Psoas muscle (tissue), 8 donors: ENCODE data around the gene KRTAP10-12. TPM values are rescaled to one million over a fixed set of nuclear protein-coding genes. Genes with fewer than 3 reads are reported as not detected.

Experiments used
- ATAC-seq, 4 donors: fragments of 200-7000 bp; cut with Tn5 transposase; one replicate each; pipeline ENCODE4 v1.9.1; 2020; ENCODE audit warnings: moderate library complexity in 3 of 4, mild to moderate bottlenecking in 2 of 4
- DNase-seq, 2 donors: peaks; one replicate each; pipeline ENCODE4 v3.0.0-alpha.2; 2020
- H3K27ac ChIP-seq: fragments of 200-600 bp; one replicate; pipeline ENCODE4 v1.8.0; 2022
- H3K27me3 ChIP-seq, 3 donors: fragments of 200-600 bp in 1 of 3; one replicate each; pipeline versions ENCODE4 v1.6.1 to v1.8.0; 2013 to 2022; ENCODE audit warnings: low read length in 2 of 3, mild to moderate bottlenecking in 2 of 3, moderate library complexity in 1 of 3; ENCODE audit not compliant: insufficient read depth in 3 of 3
- H3K36me3 ChIP-seq, 2 donors: fragments of 200-600 bp in 1 of 2; one replicate each; pipeline versions ENCODE4 v1.6.1 to v1.8.0; 2013 to 2022; ENCODE audit warnings: low read depth in 1 of 2, mild to moderate bottlenecking in 1 of 2, moderate library complexity in 1 of 2; ENCODE audit not compliant: insufficient read depth in 1 of 2
- H3K4me1 ChIP-seq: fragments of 200-600 bp; one replicate; pipeline ENCODE4 v1.8.0; 2022
- H3K4me3 ChIP-seq: fragments of 200-600 bp; one replicate; pipeline ENCODE4 v1.8.0; 2022; ENCODE audit warnings: mild to moderate bottlenecking
- H3K9me3 ChIP-seq: fragments of 200-600 bp; one replicate; pipeline ENCODE4 v1.8.0; 2022
- CTCF ChIP-seq: fragments of 200-600 bp; IDR thresholded peaks from one replicate; pipeline ENCODE4 v1.8.0; 2022; ENCODE audit warnings: antibody characterized with exemption
- WGBS, 3 donors: extraction: QIAGEN DNeasy Blood & Tissue Kit; methylation state at CpG; one replicate each; pipeline versions ENCODE4 v1.1.6 to v1.1.7; 2013; 5-methylcytosine and 5-hydroxymethylcytosine counted together
- intact Hi-C, 2 donors: fragments of 100-400 bp; cut with DNase I; formaldehyde crosslinking; loops; one replicate each; pipeline versions ENCODE4 v1.11.0 to v1.14.2; 2022
- polyA plus RNA-seq, 3 donors: library from polyadenylated mRNA; stranded (reverse); fragments of 200-250 nt; gene quantifications; one replicate each; pipeline ENCODE4 v1.2.3, GENCODE V29; 2013
- total RNA-seq, 4 donors: library from RNA; stranded (reverse); fragmentation: NEBNext Ultra II Directional in 2 of 4; extraction: Animal tissue kit (Norgen Biotek cat#: 25700) in 2 of 4; gene quantifications; one replicate each; pipeline versions ENCODE4 v1.2.1 to v1.2.4, GENCODE V29; 2021 to 2023
- donor health status: healthy with polysubstance abuse.
- donor health status: DM: no; HTN: no; CAD: no; lungs with moderate emphysema.
- donor health status: Bipolar disorder and iron deficiency.
- donor health status: healthy.
- donor health status: DM: yes; HTN: yes; CAD: no.
- donor health status: DM: no; HTN: no; CAD: no.
- donor health status: DM: no; HTN: no; CAD: no.
- donor health status: DM: yes; HTN: yes; CAD: no.

The KRTAP10-12 gene
- total and polyA plus RNA-seq, 7 donors = not detected

GRCh38 chr21:44670642-44671432 lies 26.1 kb upstream of the KRTAP10-12 start:
- no peak overlapping the region for H3K27ac ChIP-seq
- H3K9me3 ChIP-seq = peaks cover 8% of the 10 kb centered on the region
- no peaks in the 10 kb centered on the region for H3K36me3 ChIP-seq
- no peak for TF ChIP-seq CTCF
- DNase-seq (no peak), ATAC-seq (no peak)
- H3K4me3 ChIP-seq = no peak overlapping the region
- 68 to 89% (median 74%) methylated on average over 3 of the region's 3 CpGs for whole genome bisulfite sequencing, 3 donors
- intact Hi-C loops = no loop called here
- H3K27me3 ChIP-seq = peaks cover 0 to 15% (median 0%) of the 10 kb centered on the region in 3 donors
- no peaks in the 10 kb centered on the region for H3K4me1 ChIP-seq

DNA sequence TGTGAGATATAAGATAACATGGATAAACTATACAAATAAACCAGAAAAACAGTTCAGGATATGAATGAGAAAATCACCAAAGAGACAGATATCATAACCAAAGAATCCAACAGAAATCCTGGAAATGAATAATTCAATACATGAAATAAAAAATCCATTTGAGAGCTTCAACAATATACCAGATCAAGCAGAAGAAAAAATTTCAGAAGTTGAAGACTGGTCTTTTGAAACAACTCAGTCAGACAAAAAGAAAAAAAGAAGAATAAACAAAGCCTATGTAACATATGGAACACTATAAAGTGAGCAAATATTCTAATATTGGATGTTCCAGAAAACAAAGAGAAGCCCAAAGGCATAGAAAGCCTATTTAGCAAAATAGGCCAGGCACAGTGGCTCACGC lies 25.1 kb upstream of the KRTAP10-12 start:
- WGBS, 3 donors = 95 to 100% (median 96%) methylated on average over 1 of the region's 1 CpG
- peaks cover 8% of the 10 kb centered on the region for H3K9me3 ChIP-seq
- ATAC-seq = no peak

DNA sequence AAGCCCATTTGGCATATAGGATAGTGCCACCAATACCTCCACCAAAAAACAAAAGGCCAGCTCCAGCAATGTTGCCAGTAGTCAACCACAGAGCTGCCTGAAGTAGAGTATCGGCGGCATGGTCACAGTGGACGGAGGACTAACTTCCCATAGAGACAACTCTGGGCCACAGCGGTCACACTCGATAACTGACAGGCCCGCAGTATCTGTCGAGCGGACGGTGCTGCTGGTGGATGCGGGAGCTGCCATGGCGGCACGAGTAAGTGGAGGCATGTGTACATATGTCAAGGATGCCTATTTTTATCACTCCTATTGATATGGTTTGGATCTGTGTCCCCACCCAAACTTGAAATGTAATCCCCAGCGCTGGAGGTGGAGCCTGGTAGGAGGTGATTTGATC lies 19.1 kb upstream of the KRTAP10-12 start:
- 89 to 94% (median 89%) methylated on average over 13 of the region's 13 CpGs for WGBS, 3 donors
- DNase-seq (no peak), ATAC-seq (no peak)
- Histone ChIP-seq H3K9me3 (peaks cover 5% of the 10 kb centered on the region), H3K27me3 (peaks cover 0 to 29% (median 6%) of the 10 kb centered on the region in 3 donors), H3K4me1 (no peaks in the 10 kb centered on the region), H3K36me3 (no peaks in the 10 kb centered on the region), H3K27ac (no peak overlapping the region), H3K4me3 (no peak overlapping the region)
- no peak for TF ChIP-seq CTCF
- intact Hi-C loops = no loop called here

More for the DNA sequence above, 25.1 kb upstream of the KRTAP10-12 start:
- DNase-seq = no peak
- peaks cover 0 to 15% (median 0%) of the 10 kb centered on the region in 3 donors for H3K27me3 ChIP-seq
- intact Hi-C loops = no loop called here
- no peak for TF ChIP-seq CTCF
- H3K36me3 ChIP-seq = no peaks in the 10 kb centered on the region
- H3K27ac ChIP-seq = no peak overlapping the region
- no peaks in the 10 kb centered on the region for H3K4me1 ChIP-seq
- no peak overlapping the region for H3K4me3 ChIP-seq

DNA sequence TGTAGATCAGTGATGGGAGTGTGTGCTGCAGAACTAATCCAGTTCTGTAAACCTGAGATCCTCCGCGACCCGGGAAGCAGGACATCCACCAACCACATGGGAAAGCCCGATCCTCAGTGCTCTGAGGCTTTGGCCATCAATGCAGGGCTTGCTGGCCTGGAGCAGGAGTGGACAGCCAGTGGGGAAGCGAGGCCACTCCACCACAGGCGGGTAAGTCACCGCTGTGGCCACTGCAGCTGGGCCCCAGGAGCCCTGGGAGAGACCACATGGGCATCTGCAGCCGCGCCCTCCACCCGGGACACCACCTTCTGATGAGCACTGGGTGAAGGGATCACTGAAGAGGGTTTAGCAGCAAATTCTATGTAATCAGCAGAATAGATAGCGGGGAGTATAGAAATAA lies 15.8 kb upstream of the KRTAP10-12 start:
- Histone ChIP-seq H3K4me1 (no peaks in the 10 kb centered on the region), H3K36me3 (no peaks in the 10 kb centered on the region), H3K9me3 (no peaks in the 10 kb centered on the region), H3K27ac (no peak overlapping the region), H3K27me3 (peaks cover 0 to 34% (median 10%) of the 10 kb centered on the region in 3 donors), H3K4me3 (no peak overlapping the region)
- ATAC-seq (no peak), DNase-seq (no peak)
- 65 to 77% (median 71%) methylated on average over 10 to 11 of the region's 11 CpGs for WGBS, 3 donors
- no peak for TF ChIP-seq CTCF
- intact Hi-C loops = no loop called here
